Pancreas (tissue), 10 donors: ENCODE measurements around the gene MS4A1. TPM values are rescaled to one million over a fixed set of nuclear protein-coding genes. Genes with fewer than 3 reads are reported as not detected.
A peak's percentile ranks its signal among the peaks of the same experiment; 100 is the strongest.

Experiments
- ATAC-seq, 4 donors: fragments of 200-7000 bp; cut with Tn5 transposase; one replicate each; pipeline versions ENCODE4 v1.8.0 to v1.9.1; 2020; ENCODE audit warnings: mild to moderate bottlenecking in 4 of 4, moderate library complexity in 4 of 4
- DNase-seq, 6 donors: peaks; one replicate each; pipeline ENCODE4 v3.0.0-alpha.2; 2020
- FAIRE-seq: peaks from 2 replicates; lab custom pipeline; 2012; peaks lifted over from hg19 to GRCh38; lab: Jason Lieb, UNC
- H3K27ac ChIP-seq, 4 donors: fragments of 200-600 bp; sonication (generic); 1 replicate in 3 of 4; 2 replicates in 1 of 4; pipeline versions ENCODE4 v1.5.0 to v1.8.0; 2020
- H3K27me3 ChIP-seq, 4 donors: fragments of 200-600 bp; one replicate each; pipeline ENCODE4 v1.8.0; 2021
- H3K36me3 ChIP-seq, 3 donors: fragments of 200-600 bp; sonication (generic) in 1 of 3; one replicate each; pipeline versions ENCODE4 v1.5.0 to v1.8.0; 2020 to 2021
- H3K4me1 ChIP-seq, 3 donors: fragments of 200-600 bp; one replicate each; pipeline ENCODE4 v1.8.0; 2021
- H3K4me3 ChIP-seq, 4 donors: fragments of 200-600 bp; sonication (generic) in 2 of 4; one replicate each; pipeline versions ENCODE4 v1.5.0 to v1.8.0; 2020 to 2021
- H3K9me3 ChIP-seq, 4 donors: fragments of 200-600 bp; one replicate each; pipeline ENCODE4 v1.8.0; 2021
- WGBS, 2 donors: extraction: QIAGEN DNeasy Blood & Tissue Kit; methylation state at CpG; one replicate each; pipeline ENCODE4 v1.1.7; 2013; 5-methylcytosine and 5-hydroxymethylcytosine counted together
- intact Hi-C, 3 donors: fragments of 100-400 bp; cut with DNase I; formaldehyde crosslinking; loops; one replicate each; pipeline versions ENCODE4 v1.11.1 to v1.14.2; 2022
- polyA plus RNA-seq, 2 donors: library from polyadenylated mRNA; stranded (reverse); fragments of 200-250 nt; gene quantifications; one replicate each; pipeline ENCODE4 v1.2.3, GENCODE V29; 2013
- total RNA-seq, 6 donors: library from RNA; stranded (reverse); fragmentation: NEBNext Ultra II Directional in 4 of 6; extraction: Animal tissue kit (Norgen Biotek cat#: 25700) in 4 of 6; gene quantifications; one replicate each; pipeline versions ENCODE4 v1.2.1 to v1.2.4, GENCODE V29; 2021 to 2023
- TF ChIP-seq, protein P1 (sequence below), 4 donors: fragments of 200-600 bp; sonication (generic) in 3 of 4; IDR thresholded peaks; one replicate each; pipeline versions ENCODE4 v1.5.0 to v1.8.0; 2021; ENCODE audit warnings: antibody characterized with exemption in 4 of 4
- donor health status: healthy with polysubstance abuse.
- donor health status: DM: no; HTN: no; CAD: no; lungs with moderate emphysema.
- donor health status: DM: no; HTN: no; CAD: no.
- donor health status: control.
- donor health status: control.
- donor health status: Bipolar disorder and iron deficiency.
- donor health status: DM: yes; HTN: yes; CAD: no.
- donor health status: DM: no; HTN: no; CAD: no.
- donor health status: DM: no; HTN: no; CAD: no.
- donor health status: DM: yes; HTN: yes; CAD: no.

Gene MS4A1
- total and polyA plus RNA-seq, 8 donors = 0.08 to 1.2 (median 0.25) TPM; not detected in 2

DNA sequence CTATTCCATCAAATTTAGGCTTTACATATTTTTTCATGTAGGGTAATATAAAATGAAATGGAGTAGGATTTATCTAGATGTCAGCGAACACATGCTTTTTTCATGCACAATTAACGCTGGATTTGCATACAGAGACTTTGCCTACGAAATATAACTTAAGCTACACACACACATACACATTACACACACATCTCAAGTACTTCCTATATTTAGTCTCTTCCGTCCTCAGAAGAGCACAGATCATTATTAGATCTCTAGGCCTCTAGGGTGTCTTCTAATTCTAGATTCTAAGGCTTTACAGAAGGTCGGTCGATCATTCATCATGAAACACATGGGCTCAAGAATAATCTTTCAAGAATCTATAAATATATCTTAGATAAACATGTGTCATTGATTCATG, 55.7 kb downstream of the MS4A1 start:
- Histone ChIP-seq H3K9me3 (no peaks in the 10 kb centered on the region), H3K36me3 (no peaks in the 10 kb centered on the region), H3K27me3 (no peaks in the 10 kb centered on the region), H3K27ac (no peak overlapping the region), H3K4me1 (no peaks in the 10 kb centered on the region), H3K4me3 (no peak overlapping the region)
- TF ChIP-seq, protein P1, sequence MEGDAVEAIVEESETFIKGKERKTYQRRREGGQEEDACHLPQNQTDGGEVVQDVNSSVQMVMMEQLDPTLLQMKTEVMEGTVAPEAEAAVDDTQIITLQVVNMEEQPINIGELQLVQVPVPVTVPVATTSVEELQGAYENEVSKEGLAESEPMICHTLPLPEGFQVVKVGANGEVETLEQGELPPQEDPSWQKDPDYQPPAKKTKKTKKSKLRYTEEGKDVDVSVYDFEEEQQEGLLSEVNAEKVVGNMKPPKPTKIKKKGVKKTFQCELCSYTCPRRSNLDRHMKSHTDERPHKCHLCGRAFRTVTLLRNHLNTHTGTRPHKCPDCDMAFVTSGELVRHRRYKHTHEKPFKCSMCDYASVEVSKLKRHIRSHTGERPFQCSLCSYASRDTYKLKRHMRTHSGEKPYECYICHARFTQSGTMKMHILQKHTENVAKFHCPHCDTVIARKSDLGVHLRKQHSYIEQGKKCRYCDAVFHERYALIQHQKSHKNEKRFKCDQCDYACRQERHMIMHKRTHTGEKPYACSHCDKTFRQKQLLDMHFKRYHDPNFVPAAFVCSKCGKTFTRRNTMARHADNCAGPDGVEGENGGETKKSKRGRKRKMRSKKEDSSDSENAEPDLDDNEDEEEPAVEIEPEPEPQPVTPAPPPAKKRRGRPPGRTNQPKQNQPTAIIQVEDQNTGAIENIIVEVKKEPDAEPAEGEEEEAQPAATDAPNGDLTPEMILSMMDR (IDR thresholded peaks at IDR 0.05) = no peak
- intact Hi-C loops = no loop called here
- ATAC-seq (no peak), DNase-seq (no peak), FAIRE-seq (no peak)
- 70% methylated on average over 6 of the region's 6 CpGs for WGBS, 2 donors

DNA sequence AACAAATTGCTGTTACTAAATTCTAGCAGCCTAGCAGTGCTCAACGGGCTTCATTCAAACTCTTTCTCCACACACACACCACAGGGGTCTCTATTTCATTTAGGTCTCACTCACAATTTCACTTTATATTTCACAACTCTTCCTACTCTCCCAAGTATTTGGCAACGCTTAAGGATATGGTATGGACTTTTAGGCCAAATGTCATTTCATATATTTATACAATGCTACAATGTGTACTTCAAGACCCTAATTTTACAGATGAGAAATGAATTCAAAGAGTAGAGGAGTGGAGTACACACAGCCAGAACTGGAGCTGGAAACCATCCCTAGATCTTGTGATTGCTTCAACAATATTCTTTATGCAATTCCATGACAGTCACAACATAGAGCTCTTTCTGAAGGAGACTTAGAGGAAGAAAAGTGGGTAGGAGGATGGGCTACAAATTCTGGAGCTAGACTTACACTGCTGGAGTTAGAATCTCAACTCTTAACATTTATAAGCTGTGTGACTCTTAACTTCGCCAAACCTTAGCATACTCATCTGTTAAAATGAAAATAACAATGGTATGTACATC, 57.1 kb downstream of the MS4A1 start:
- ATAC-seq (no peak), FAIRE-seq (no peak), DNase-seq (no peak)
- Histone ChIP-seq H3K27me3 (no peaks in the 10 kb centered on the region), H3K36me3 (no peaks in the 10 kb centered on the region), H3K4me3 (no peak overlapping the region), H3K9me3 (no peaks in the 10 kb centered on the region), H3K27ac (no peak overlapping the region), H3K4me1 (no peaks in the 10 kb centered on the region)
- intact Hi-C loops = no loop called here
- TF ChIP-seq, protein P1 (IDR thresholded peaks at IDR 0.05) = no peak
- 70 to 78% methylated on average over 3 of the region's 3 CpGs for WGBS, 2 donors

DNA sequence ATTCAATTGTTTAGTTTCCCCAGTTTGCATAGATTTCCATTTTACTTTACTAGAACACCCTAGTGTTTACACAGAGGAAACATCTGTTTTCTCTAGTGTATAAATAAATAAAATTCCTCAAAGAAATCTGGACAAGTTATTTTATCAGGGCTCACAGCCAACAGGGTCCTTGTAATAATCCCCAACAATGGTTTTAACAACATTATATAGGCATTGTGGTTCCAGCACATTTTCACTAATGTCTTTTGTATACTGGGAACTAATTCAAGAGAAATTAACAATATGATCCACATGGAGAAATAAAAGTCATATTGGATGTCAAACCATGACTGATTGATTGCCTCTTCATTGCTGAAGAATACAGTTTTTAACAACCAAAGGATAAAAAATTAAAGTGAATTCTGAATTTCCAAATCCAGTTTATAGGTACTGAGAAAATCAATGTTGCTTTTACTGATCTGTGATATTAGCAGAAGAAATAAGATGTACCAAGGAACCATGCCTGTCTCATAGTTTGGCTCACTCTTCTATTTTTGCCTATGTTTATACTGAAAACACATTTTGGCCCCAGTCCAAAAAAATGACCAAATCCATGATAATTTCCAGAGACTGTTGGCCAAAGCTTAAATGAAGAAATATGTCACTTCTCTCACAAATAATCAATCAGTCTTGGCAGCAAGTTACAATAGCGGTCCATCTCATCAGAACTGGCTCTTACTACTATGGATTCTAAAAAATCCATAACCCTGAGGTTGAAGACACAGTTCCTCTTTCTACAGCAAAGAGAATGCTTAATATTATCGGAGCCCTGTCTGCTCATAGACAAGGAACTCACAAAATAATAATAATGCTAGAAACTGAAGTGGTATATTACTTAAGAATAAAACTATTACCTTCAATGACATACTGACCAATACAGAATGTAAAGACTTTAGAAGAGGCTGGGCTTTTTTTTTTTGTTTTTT, 58.1 kb downstream of the MS4A1 start:
- ATAC-seq (no peak), DNase-seq (no peak), FAIRE-seq (no peak)
- intact Hi-C loops = no loop called here
- H3K4me3 ChIP-seq = no peak overlapping the region
- no peaks in the 10 kb centered on the region for H3K36me3 ChIP-seq
- WGBS, 2 donors = 22 to 33% methylated on average over 2 of the region's 2 CpGs
- H3K27me3 ChIP-seq = no peaks in the 10 kb centered on the region
- H3K9me3 ChIP-seq = no peaks in the 10 kb centered on the region
- no peak overlapping the region for H3K27ac ChIP-seq
- no peaks in the 10 kb centered on the region for H3K4me1 ChIP-seq
- TF ChIP-seq, protein P1 (IDR thresholded peaks at IDR 0.05) = no peak

DNA sequence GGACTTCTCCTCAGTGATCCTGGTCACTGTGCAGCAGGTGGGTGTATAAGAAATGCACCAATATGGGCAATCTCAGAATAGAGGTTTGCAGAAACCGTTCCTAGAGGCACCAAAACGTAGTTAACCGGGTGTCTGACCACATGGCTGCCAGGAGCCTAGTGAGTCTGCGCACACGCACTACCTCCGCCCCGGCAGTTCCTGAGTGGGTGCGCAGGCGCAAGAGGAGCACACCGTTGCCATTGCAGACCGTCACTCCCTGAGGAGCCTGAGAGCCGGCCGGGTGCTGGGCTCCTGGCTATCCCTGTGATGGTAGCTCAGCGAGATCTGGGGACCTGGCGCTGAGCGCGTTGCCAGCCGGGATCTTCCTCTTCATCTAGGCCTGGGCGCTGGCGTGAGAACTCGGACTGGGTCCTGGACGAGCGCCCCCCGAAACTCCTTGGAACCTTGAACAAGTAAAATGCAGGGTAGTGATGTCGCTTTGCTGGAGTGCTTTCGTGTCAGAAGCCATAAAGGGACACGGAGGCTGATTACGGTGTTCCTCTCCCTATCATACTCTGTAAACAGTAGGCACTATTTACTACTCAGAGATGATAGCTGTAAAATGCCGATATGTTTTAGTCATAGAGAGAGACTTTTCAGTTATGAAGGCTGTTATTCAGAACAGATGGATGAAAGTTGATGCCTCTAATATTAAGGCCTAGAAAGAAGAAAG, 59.7 kb downstream of the MS4A1 start, which contains the start of gene MS4A13:
MS4A13 (plus strand) TSS at position 249 of the 712 bp plus-strand sequence. CDS start 2,692 bp downstream, outside the sequence.
- Histone ChIP-seq H3K4me3 (no peak within 1 kb of the TSS), H3K4me1 (no peaks in the 10 kb centered on the region), H3K9me3 (no peaks in the 10 kb centered on the region), H3K27ac (no peak within 1 kb of the TSS), H3K36me3 (no peaks in the 10 kb centered on the region), H3K27me3 (no peaks in the 10 kb centered on the region)
- FAIRE-seq (no peak), ATAC-seq (no peak), DNase-seq (peak in 1 of 6 donors; percentile 48)
- 87 to 91% methylated on average over 29 of the region's 29 CpGs for WGBS, 2 donors
- TF ChIP-seq, protein P1 (IDR thresholded peaks at IDR 0.05) = no peak
- intact Hi-C loops = no loop called here

Other genes with a start within 250 kb of the MS4A1 start
- 1 to 10 TPM in 1 of 6 donors, under 1 TPM in 4, not detected in 1; 0.24 to 3.3 (median 0.52) TPM for gene MS4A4E, start 212.7 kb upstream of the MS4A1 start, total RNA-seq
- gene MS4A4E, start 212.7 kb upstream of the MS4A1 start, polyA plus RNA-seq = under 1 TPM; 0.14 to 0.34 TPM
- 10 to 100 TPM in 1 of 6 donors, 1 to 10 TPM in 3, under 1 TPM in 2; 0.43 to 18.9 (median 4.8) TPM for gene MS4A4A, start 175.2 kb upstream of the MS4A1 start, total RNA-seq
- 1 to 10 TPM in 1 of 2 donors, under 1 TPM in 1; 0.89 to 2.2 TPM for gene MS4A4A, start 175.2 kb upstream of the MS4A1 start, polyA plus RNA-seq
- not detected for gene MS4A6E, start 128.6 kb upstream of the MS4A1 start, total RNA-seq
- not detected for gene MS4A6E, start 128.6 kb upstream of the MS4A1 start, polyA plus RNA-seq
- gene MS4A7, start 77.3 kb upstream of the MS4A1 start, total RNA-seq = 10 to 100 TPM in 3 of 6 donors, 1 to 10 TPM in 3; 1.4 to 26.2 (median 7.3) TPM
- gene MS4A7, start 77.3 kb upstream of the MS4A1 start, polyA plus RNA-seq = 1 to 10 TPM; 1.9 to 2.2 TPM
- 1 to 10 TPM in 1 of 6 donors, under 1 TPM in 5; 0.04 to 1.8 (median 0.31) TPM for gene MS4A14, start 59.4 kb upstream of the MS4A1 start, total RNA-seq
- gene MS4A14, start 59.4 kb upstream of the MS4A1 start, polyA plus RNA-seq = under 1 TPM; 0.19 to 0.30 TPM
- not detected for gene MS4A5, start 26.3 kb upstream of the MS4A1 start, total RNA-seq
- gene MS4A5, start 26.3 kb upstream of the MS4A1 start, polyA plus RNA-seq = not detected
- not detected for gene MS4A12, start 36.9 kb downstream of the MS4A1 start, total RNA-seq
- gene MS4A12, start 36.9 kb downstream of the MS4A1 start, polyA plus RNA-seq = under 1 TPM in 1 of 2 donors, not detected in 1; 0.15 TPM
- gene MS4A13, start 59.5 kb downstream of the MS4A1 start, total RNA-seq = not detected
- gene MS4A13, start 59.5 kb downstream of the MS4A1 start, polyA plus RNA-seq = not detected
- gene MS4A8, start 243.8 kb downstream of the MS4A1 start, total RNA-seq = 1 to 10 TPM in 4 of 6 donors, under 1 TPM in 2; 0.56 to 2.9 (median 1.7) TPM
- 1 to 10 TPM in 1 of 2 donors, under 1 TPM in 1; 0.91 to 4.2 TPM for gene MS4A8, start 243.8 kb downstream of the MS4A1 start, polyA plus RNA-seq